Stimulated activated CD4-positive, alpha-beta T cell treated with anti-CD3 and anti-CD28 coated beads, TNF-alpha, amount 100 ng/mL, for 4 hours (primary cell): Measurements from ENCODE around the gene PET100.
A peak's percentile ranks its signal among the peaks of the same experiment; 100 is the strongest.
"Not testable (repeated sequence)": the region's sequence is repeated elsewhere in the genome, so short reads cannot be mapped to it uniquely, and the experiment has no call there.

Source experiments
- DNase-seq, 3 experiments: peaks; one replicate each; pipeline ENCODE4 v3.0.0-alpha.2; 2020; ENCODE audit warnings: low read depth in 3 of 3

PET100 gene

GRCh38 chr19:7633698-7634097 is 4.1 kb downstream of the PET100 start, which contains the start of gene PCP2:
TSS of gene PCP2 (minus strand) at chr19:7633719. CDS start at chr19:7633457, 262 bp downstream.
- no peak for DNase-seq

GRCh38 chr19:7635670-7636069 is 6.1 kb downstream of the PET100 start:
- no peak for DNase-seq

- DNase-seq, result no peak
These were observed 6.7 kb downstream of the PET100 start for GRCh38 chr19:7636317-7636690.

GRCh38 chr19:7636691-7637373 is 7.2 kb downstream of the PET100 start, which contains the start of gene STXBP2:
TSS of gene STXBP2 (plus strand) at chr19:7637110. CDS start at chr19:7637150, 40 bp downstream.
- peak; percentile 89 to 92 (median 89) for DNase-seq

GRCh38 chr19:7637374-7638256 is 8.0 kb downstream of the PET100 start:
- DNase-seq, result no peak

- no peak for DNase-seq
These were observed 9.3 kb downstream of the PET100 start for GRCh38 chr19:7638802-7639465.

GRCh38 chr19:7639863-7640348 is 10.3 kb downstream of the PET100 start:
- no peak for DNase-seq

- DNase-seq, result no peak
These were observed 11.2 kb downstream of the PET100 start for GRCh38 chr19:7640803-7641202.

- no peak for DNase-seq
These were observed 12.0 kb downstream of the PET100 start for GRCh38 chr19:7641290-7642276.

- DNase-seq, result no peak
These were observed 12.9 kb downstream of the PET100 start for GRCh38 chr19:7642295-7643030.

- DNase-seq, result no peak
These were observed 13.4 kb downstream of the PET100 start for GRCh38 chr19:7643031-7643415.

GRCh38 chr19:7643629-7644549 is 14.3 kb downstream of the PET100 start:
- DNase-seq, result not testable (repeated sequence)

- DNase-seq, result no peak
These were observed 14.9 kb downstream of the PET100 start for GRCh38 chr19:7644550-7644877.

- no peak for DNase-seq
These were observed 15.6 kb downstream of the PET100 start for GRCh38 chr19:7645163-7645562.

GRCh38 chr19:7645656-7646425 is 16.2 kb downstream of the PET100 start:
- no peak for DNase-seq

GRCh38 chr19:7646426-7646700 is 16.8 kb downstream of the PET100 start:
- no peak for DNase-seq

GRCh38 chr19:7647156-7647555 is 17.6 kb downstream of the PET100 start:
- no peak for DNase-seq

- no peak for DNase-seq
These were observed 18.8 kb downstream of the PET100 start for GRCh38 chr19:7648265-7649014.
